GM23338 (cell line): ENCODE measurements around the gene CIROP. TPM values are rescaled to one million over a fixed set of nuclear protein-coding genes. Genes with fewer than 3 reads are reported as not detected.

ENCODE experiments used
- ATAC-seq: fragments of 200-7000 bp; cut with Tn5 transposase; 3 replicates; pipeline ENCODE4 v1.9.1; 2020
- DNase-seq: peaks from one replicate; pipeline ENCODE4 v3.0.0-alpha.2; 2015; ENCODE audit warnings: low spot score
- H2AFZ ChIP-seq: fragments of 200-600 bp; sonication (generic); 2 replicates; pipeline ENCODE4 v1.8.0; 2016; ENCODE audit warnings: antibody characterized with exemption, mild to moderate bottlenecking, moderate library complexity
- H3F3A ChIP-seq: fragments of 200-600 bp; sonication (generic); replicated peaks from 2 replicates; pipeline ENCODE4 v1.8.0; 2017; ENCODE audit warnings: antibody characterized with exemption, mixed run types, low read depth
- H3K27ac ChIP-seq: fragments of 200-600 bp; sonication (generic); 2 replicates; pipeline ENCODE4 v1.6.1; 2016; ENCODE audit warnings: low read depth
- H3K27me3 ChIP-seq: fragments of 200-600 bp; sonication (generic); 2 replicates; pipeline ENCODE4 v1.8.0; 2016; ENCODE audit warnings: mild to moderate bottlenecking, mixed run types, moderate library complexity; ENCODE audit not compliant: insufficient read depth
- H3K36me3 ChIP-seq: fragments of 200-600 bp; sonication (generic); 2 replicates; pipeline ENCODE4 v1.8.0; 2016; ENCODE audit warnings: mild to moderate bottlenecking; ENCODE audit not compliant: insufficient read depth
- H3K4me1 ChIP-seq: fragments of 200-600 bp; sonication (generic); 2 replicates; pipeline ENCODE4 v1.8.0; 2016; ENCODE audit warnings: mild to moderate bottlenecking, moderate library complexity; ENCODE audit not compliant: insufficient read depth
- H3K4me2 ChIP-seq: fragments of 200-600 bp; sonication (generic); 2 replicates; pipeline ENCODE4 v1.7.1; 2017; ENCODE audit warnings: mixed run types
- H3K4me3 ChIP-seq: fragments of 200-600 bp; sonication (generic); 2 replicates; pipeline ENCODE4 v1.6.1; 2016; ENCODE audit warnings: mixed run types
- H3K79me2 ChIP-seq: fragments of 200-600 bp; sonication (generic); replicated peaks from 2 replicates; pipeline ENCODE4 v1.8.0; 2017; ENCODE audit warnings: mild to moderate bottlenecking; ENCODE audit not compliant: insufficient read depth
- H3K9me2 ChIP-seq: fragments of 200-600 bp; sonication (generic); 2 replicates; pipeline ENCODE4 v1.8.0; 2017; ENCODE audit not compliant: insufficient read depth
- H4K20me1 ChIP-seq: fragments of 200-600 bp; sonication (generic); replicated peaks from 2 replicates; pipeline ENCODE4 v1.8.0; 2017; ENCODE audit warnings: mild to moderate bottlenecking; ENCODE audit not compliant: insufficient read depth
- H3K27ac Mint-ChIP-seq: 2 replicates; pipeline ENCODE4 v1.8.0; 2020; ENCODE audit warnings: inconsistent platforms, mild to moderate bottlenecking, moderate library complexity, mixed read lengths
- H3K27me3 Mint-ChIP-seq: 3 replicates; pipeline ENCODE4 v1.8.0; 2022; ENCODE audit warnings: low read depth, mild to moderate bottlenecking, moderate library complexity, mixed read lengths, inconsistent platforms; ENCODE audit not compliant: insufficient read depth, poor library complexity
- H3K36me3 Mint-ChIP-seq: 3 replicates; pipeline ENCODE4 v1.8.0; 2021; ENCODE audit warnings: low read depth, mild to moderate bottlenecking, inconsistent platforms, moderate library complexity, mixed read lengths
- H3K4me1 Mint-ChIP-seq: 3 replicates; pipeline ENCODE4 v1.8.0; 2020; ENCODE audit warnings: mild to moderate bottlenecking, inconsistent platforms, mixed read lengths
- H3K4me3 Mint-ChIP-seq: 3 replicates; pipeline ENCODE4 v1.8.0; 2021; ENCODE audit warnings: moderate library complexity, mild to moderate bottlenecking, inconsistent platforms, mixed read lengths
- H3K9me3 Mint-ChIP-seq: 3 replicates; pipeline ENCODE4 v1.8.0; 2020; ENCODE audit warnings: moderate library complexity, mild to moderate bottlenecking, inconsistent platforms, mixed read lengths
- CREB1 ChIP-seq: fragments of 250-450 bp; sonication (Bioruptor Pico); IDR thresholded peaks from 2 replicates; pipeline ENCODE4 v1.5.0; 2020; ENCODE audit warnings: low read depth, mild to moderate bottlenecking, moderate library complexity
- EZH2 ChIP-seq: fragments of 200-600 bp; sonication (generic); IDR thresholded peaks from one replicate; pipeline ENCODE4 v1.8.0; 2017; ENCODE audit warnings: antibody characterized with exemption, mild to moderate bottlenecking, low read depth; ENCODE audit not compliant: unreplicated experiment
- EZH2phosphoT487 ChIP-seq: fragments of 200-600 bp; sonication (generic); IDR thresholded peaks from one replicate; pipeline ENCODE4 v1.8.1; 2018; ENCODE audit warnings: antibody characterized with exemption; ENCODE audit not compliant: unreplicated experiment
- JUNB ChIP-seq: IDR thresholded peaks from one replicate; pipeline ENCODE4 v1.6.1; 2016; ENCODE audit warnings: antibody characterized with exemption; ENCODE audit not compliant: unreplicated experiment
- POLR2AphosphoS5 ChIP-seq: IDR thresholded peaks from 2 replicates; pipeline ENCODE4 v1.6.1; 2016; ENCODE audit warnings: antibody characterized with exemption, low read depth
- STAT1 ChIP-seq: IDR thresholded peaks from one replicate; pipeline ENCODE4 v1.6.1; 2016; ENCODE audit warnings: antibody characterized with exemption; ENCODE audit not compliant: unreplicated experiment
- ZNF331 ChIP-seq: fragments of 250-450 bp; sonication (Bioruptor Pico); IDR thresholded peaks from 2 replicates; pipeline ENCODE4 v1.5.0; 2020; ENCODE audit warnings: low read depth, mild to moderate bottlenecking, moderate library complexity
- polyA plus RNA-seq: library from polyadenylated mRNA; unstranded; fragments of >200 nt; fragmentation: Nextera tagmentation; extraction: Ambion mirVana; gene quantifications from 2 replicates; pipeline ENCODE4 v1.2.1, GENCODE V29; 2016
- total RNA-seq: library from RNA; depleted of rRNA; stranded (reverse); fragments of >200 nt; shearing (Covaris generic); gene quantifications from 2 replicates; pipeline ENCODE4 v1.2.3, GENCODE V29; 2014
- TF ChIP-seq, protein P1 (sequence below): IDR thresholded peaks from one replicate; pipeline ENCODE4 v1.6.1; 2018; ENCODE audit warnings: antibody characterized with exemption; ENCODE audit not compliant: unreplicated experiment
- TF ChIP-seq, protein P2 (sequence below): IDR thresholded peaks from 2 replicates; pipeline ENCODE4 v1.6.1; 2016; ENCODE audit warnings: antibody characterized with exemption
- TF ChIP-seq, protein P3 (sequence below), 2 experiments: fragments of 200-600 bp in 1 of 2; sonication (generic) in 1 of 2; conservative IDR thresholded peaks; 2 replicates each; pipeline versions ENCODE4 v1.5.1 to v1.6.1; 2016 to 2017; ENCODE audit warnings: antibody characterized with exemption in 2 of 2, low read depth in 2 of 2, mild to moderate bottlenecking in 2 of 2, moderate library complexity in 1 of 2

The CIROP gene
- total and polyA plus RNA-seq, 2 experiments from 2014 or later: not detected

DNA sequence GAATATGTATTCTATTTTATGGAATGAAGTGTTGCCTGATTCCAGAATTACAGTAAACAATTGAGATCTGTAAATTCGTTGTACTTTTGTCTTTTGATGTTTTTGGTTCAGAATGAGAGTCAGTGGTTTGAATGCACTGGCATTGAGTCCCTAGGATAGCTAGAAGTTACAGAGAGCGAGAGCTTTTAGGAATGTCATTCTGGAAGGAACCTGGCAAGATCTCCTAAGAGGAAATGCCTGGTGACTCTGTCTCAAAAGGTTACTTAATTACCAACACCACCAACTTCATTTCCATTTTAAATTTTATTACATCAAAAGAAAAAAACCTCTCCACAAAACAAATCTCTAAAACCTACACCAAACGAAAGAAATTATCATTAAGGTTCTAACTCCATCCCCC lies 20.2 kb upstream of the CIROP start:
- no peak overlapping the region for H3K27ac ChIP-seq
- peaks cover 34% of the 10 kb centered on the region for H3K4me1 ChIP-seq
- H3K4me2 ChIP-seq: no peak overlapping the region
- DNase-seq (no peak), ATAC-seq (no peak)
- Mint-ChIP-seq H3K27ac (no peak overlapping the region), H3K36me3 (peaks cover 29% of the 10 kb centered on the region), H3K27me3 (peaks cover 19% of the 10 kb centered on the region), H3K4me3 (no peak overlapping the region), H3K9me3 (no peaks in the 10 kb centered on the region; the same call in 2 of the 3 replicates), H3K4me1 (peaks cover 51% of the 10 kb centered on the region)
- no peak for TF ChIP-seq CREB1
- TF ChIP-seq, protein P1, sequence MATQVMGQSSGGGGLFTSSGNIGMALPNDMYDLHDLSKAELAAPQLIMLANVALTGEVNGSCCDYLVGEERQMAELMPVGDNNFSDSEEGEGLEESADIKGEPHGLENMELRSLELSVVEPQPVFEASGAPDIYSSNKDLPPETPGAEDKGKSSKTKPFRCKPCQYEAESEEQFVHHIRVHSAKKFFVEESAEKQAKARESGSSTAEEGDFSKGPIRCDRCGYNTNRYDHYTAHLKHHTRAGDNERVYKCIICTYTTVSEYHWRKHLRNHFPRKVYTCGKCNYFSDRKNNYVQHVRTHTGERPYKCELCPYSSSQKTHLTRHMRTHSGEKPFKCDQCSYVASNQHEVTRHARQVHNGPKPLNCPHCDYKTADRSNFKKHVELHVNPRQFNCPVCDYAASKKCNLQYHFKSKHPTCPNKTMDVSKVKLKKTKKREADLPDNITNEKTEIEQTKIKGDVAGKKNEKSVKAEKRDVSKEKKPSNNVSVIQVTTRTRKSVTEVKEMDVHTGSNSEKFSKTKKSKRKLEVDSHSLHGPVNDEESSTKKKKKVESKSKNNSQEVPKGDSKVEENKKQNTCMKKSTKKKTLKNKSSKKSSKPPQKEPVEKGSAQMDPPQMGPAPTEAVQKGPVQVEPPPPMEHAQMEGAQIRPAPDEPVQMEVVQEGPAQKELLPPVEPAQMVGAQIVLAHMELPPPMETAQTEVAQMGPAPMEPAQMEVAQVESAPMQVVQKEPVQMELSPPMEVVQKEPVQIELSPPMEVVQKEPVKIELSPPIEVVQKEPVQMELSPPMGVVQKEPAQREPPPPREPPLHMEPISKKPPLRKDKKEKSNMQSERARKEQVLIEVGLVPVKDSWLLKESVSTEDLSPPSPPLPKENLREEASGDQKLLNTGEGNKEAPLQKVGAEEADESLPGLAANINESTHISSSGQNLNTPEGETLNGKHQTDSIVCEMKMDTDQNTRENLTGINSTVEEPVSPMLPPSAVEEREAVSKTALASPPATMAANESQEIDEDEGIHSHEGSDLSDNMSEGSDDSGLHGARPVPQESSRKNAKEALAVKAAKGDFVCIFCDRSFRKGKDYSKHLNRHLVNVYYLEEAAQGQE: no peak
- H3K27me3 ChIP-seq: no peaks in the 10 kb centered on the region
- H2AFZ ChIP-seq: no peak overlapping the region
- H3F3A ChIP-seq: no peaks in the 10 kb centered on the region; the same call in 1 of the 2 replicates
- no peak overlapping the region for H3K4me3 ChIP-seq
- no peaks in the 10 kb centered on the region for H3K79me2 ChIP-seq
- H4K20me1 ChIP-seq: no peaks in the 10 kb centered on the region
- no peaks in the 10 kb centered on the region for H3K9me2 ChIP-seq
- no peaks in the 10 kb centered on the region for H3K36me3 ChIP-seq

DNA sequence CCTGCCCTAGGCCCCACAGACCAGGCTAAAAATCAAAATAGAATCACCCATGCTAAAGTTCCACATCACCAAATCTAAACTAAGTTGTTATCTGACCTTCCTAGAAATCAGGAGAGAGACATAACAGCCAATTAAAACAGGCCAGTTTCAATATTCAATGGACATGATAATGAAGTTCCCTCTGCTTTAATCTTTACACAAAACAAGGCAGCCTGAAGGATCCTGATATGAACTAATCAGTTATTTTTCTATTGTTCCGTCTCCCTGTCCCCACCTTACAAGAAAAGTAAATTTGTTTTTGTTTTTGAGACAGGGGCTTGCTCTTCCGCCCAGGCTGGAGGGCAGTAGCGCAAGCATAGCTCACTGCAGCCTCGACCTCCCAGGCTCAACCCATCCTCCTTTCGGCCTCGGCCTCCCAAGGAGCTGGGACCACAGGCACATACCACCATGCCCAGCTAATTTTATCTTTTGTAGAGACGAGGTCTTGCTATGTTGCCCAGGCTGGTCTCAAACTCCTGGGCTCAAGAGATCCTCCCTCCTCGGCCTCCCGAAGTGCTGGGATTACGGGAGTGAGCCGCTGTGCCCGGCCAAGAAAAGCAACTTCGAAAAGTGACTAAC lies 19.7 kb upstream of the CIROP start:
- Mint-ChIP-seq H3K27ac (no peak overlapping the region; the same call in 1 of the 2 replicates), H3K27me3 (peaks cover 19% of the 10 kb centered on the region), H3K9me3 (no peaks in the 10 kb centered on the region; the same call in 2 of the 3 replicates)
- TF ChIP-seq, protein P2, sequence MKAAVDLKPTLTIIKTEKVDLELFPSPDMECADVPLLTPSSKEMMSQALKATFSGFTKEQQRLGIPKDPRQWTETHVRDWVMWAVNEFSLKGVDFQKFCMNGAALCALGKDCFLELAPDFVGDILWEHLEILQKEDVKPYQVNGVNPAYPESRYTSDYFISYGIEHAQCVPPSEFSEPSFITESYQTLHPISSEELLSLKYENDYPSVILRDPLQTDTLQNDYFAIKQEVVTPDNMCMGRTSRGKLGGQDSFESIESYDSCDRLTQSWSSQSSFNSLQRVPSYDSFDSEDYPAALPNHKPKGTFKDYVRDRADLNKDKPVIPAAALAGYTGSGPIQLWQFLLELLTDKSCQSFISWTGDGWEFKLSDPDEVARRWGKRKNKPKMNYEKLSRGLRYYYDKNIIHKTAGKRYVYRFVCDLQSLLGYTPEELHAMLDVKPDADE: no peak
- TF ChIP-seq EZH2 (no peak), CREB1 (no peak), JUNB (no peak), POLR2AphosphoS5 (no peak), EZH2phosphoT487 (no peak), ZNF331 (CRISPR knock-in tag) (no peak), STAT1 (no peak)
- TF ChIP-seq, protein P3, sequence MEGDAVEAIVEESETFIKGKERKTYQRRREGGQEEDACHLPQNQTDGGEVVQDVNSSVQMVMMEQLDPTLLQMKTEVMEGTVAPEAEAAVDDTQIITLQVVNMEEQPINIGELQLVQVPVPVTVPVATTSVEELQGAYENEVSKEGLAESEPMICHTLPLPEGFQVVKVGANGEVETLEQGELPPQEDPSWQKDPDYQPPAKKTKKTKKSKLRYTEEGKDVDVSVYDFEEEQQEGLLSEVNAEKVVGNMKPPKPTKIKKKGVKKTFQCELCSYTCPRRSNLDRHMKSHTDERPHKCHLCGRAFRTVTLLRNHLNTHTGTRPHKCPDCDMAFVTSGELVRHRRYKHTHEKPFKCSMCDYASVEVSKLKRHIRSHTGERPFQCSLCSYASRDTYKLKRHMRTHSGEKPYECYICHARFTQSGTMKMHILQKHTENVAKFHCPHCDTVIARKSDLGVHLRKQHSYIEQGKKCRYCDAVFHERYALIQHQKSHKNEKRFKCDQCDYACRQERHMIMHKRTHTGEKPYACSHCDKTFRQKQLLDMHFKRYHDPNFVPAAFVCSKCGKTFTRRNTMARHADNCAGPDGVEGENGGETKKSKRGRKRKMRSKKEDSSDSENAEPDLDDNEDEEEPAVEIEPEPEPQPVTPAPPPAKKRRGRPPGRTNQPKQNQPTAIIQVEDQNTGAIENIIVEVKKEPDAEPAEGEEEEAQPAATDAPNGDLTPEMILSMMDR (conservative IDR thresholded peaks at IDR 0.05; ENCODE audit: low read depth in 2 of 2): no peak

More for the DNA sequence above, 19.7 kb upstream of the CIROP start:
- Histone ChIP-seq H3K36me3 (no peaks in the 10 kb centered on the region), H3K27ac (no peak overlapping the region), H3F3A (no peaks in the 10 kb centered on the region; the same call in 1 of the 2 replicates), H3K27me3 (no peaks in the 10 kb centered on the region), H3K79me2 (no peaks in the 10 kb centered on the region), H3K9me2 (no peaks in the 10 kb centered on the region), H4K20me1 (no peaks in the 10 kb centered on the region), H3K4me1 (peaks cover 40% of the 10 kb centered on the region), H2AFZ (no peak overlapping the region), H3K4me2 (no peak overlapping the region), H3K4me3 (no peak overlapping the region)
- no peak for DNase-seq
- Mint-ChIP-seq H3K4me1 (peaks cover 55% of the 10 kb centered on the region), H3K4me3 (no peak overlapping the region), H3K36me3 (peaks cover 24% of the 10 kb centered on the region)
- no peak for ATAC-seq
